Muscle layer of duodenum (tissue), 2 donors: ENCODE data around the gene PATL1.

Experiments used
- H3K27ac ChIP-seq: one replicate; pipeline ENCODE4 v1.7.0; 2013; ENCODE audit warnings: mild to moderate bottlenecking, low read length
- H3K27me3 ChIP-seq: one replicate; pipeline ENCODE4 v1.7.0; 2013; ENCODE audit warnings: low read depth, mild to moderate bottlenecking, control low read depth, low read length
- H3K36me3 ChIP-seq, 2 donors: one replicate each; pipeline ENCODE4 v1.7.0; 2013; ENCODE audit warnings: low read length in 2 of 2, control low read depth in 1 of 2, mild to moderate bottlenecking in 1 of 2; ENCODE audit not compliant: insufficient read depth in 2 of 2, control insufficient read depth in 1 of 2
- H3K4me1 ChIP-seq, 2 donors: one replicate each; pipeline ENCODE4 v1.7.0; 2013; ENCODE audit warnings: low read length in 2 of 2, mild to moderate bottlenecking in 2 of 2, control low read depth in 1 of 2, moderate library complexity in 1 of 2; ENCODE audit not compliant: insufficient read depth in 2 of 2, control insufficient read depth in 1 of 2
- H3K4me3 ChIP-seq, 2 donors: one replicate each; pipeline ENCODE4 v1.7.0; 2013; ENCODE audit warnings: low read length in 2 of 2, low read depth in 1 of 2, mild to moderate bottlenecking in 1 of 2
- H3K9me3 ChIP-seq, 2 donors: one replicate each; pipeline ENCODE4 v1.7.0; 2013; ENCODE audit warnings: low read length in 2 of 2, control low read depth in 1 of 2, mild to moderate bottlenecking in 1 of 2; ENCODE audit not compliant: control insufficient read depth in 1 of 2
- donor health status: healthy.

PATL1 gene

GRCh38 chr11:59614277-59615119 is 54.3 kb downstream of the PATL1 start:
- Histone ChIP-seq H3K4me1 (peaks cover 31 to 40% of the 10 kb centered on the region in 2 donors), H3K9me3 (no peaks in the 10 kb centered on the region), H3K27me3 (no peaks in the 10 kb centered on the region), H3K27ac (peak overlapping the region; percentile 78), H3K36me3 (peaks cover 6 to 9% of the 10 kb centered on the region in 2 donors), H3K4me3 (peak overlapping the region; percentile 91 to 96)

- Histone ChIP-seq H3K4me3 (peak overlapping the region in 1 of 2 donors; percentile 5), H3K36me3 (peaks cover 29 to 36% of the 10 kb centered on the region in 2 donors), H3K27ac (peak overlapping the region; percentile 59), H3K4me1 (peaks cover 31 to 40% of the 10 kb centered on the region in 2 donors), H3K27me3 (no peaks in the 10 kb centered on the region), H3K9me3 (no peaks in the 10 kb centered on the region)
These were observed 57.0 kb downstream of the PATL1 start for GRCh38 chr11:59611570-59612565.

GRCh38 chr11:59610289-59610688 is 58.5 kb downstream of the PATL1 start:
- Histone ChIP-seq H3K9me3 (no peaks in the 10 kb centered on the region), H3K27ac (no peak overlapping the region), H3K4me3 (no peak overlapping the region), H3K36me3 (peaks cover 44 to 51% of the 10 kb centered on the region in 2 donors), H3K4me1 (peaks cover 31 to 40% of the 10 kb centered on the region in 2 donors), H3K27me3 (no peaks in the 10 kb centered on the region)

- peaks cover 46 to 51% of the 10 kb centered on the region in 2 donors for H3K36me3 ChIP-seq
- no peaks in the 10 kb centered on the region for H3K27me3 ChIP-seq
- no peak overlapping the region for H3K4me3 ChIP-seq
- peaks cover 17 to 19% of the 10 kb centered on the region in 2 donors for H3K4me1 ChIP-seq
- H3K9me3 ChIP-seq: no peaks in the 10 kb centered on the region
- H3K27ac ChIP-seq: no peak overlapping the region
These were observed 61.0 kb downstream of the PATL1 start for GRCh38 chr11:59607703-59608454.

- H3K27me3 ChIP-seq: no peaks in the 10 kb centered on the region
- H3K4me1 ChIP-seq: no peaks in the 10 kb centered on the region
- no peak overlapping the region for H3K27ac ChIP-seq
- H3K9me3 ChIP-seq: no peaks in the 10 kb centered on the region
- H3K36me3 ChIP-seq: peaks cover 60 to 70% of the 10 kb centered on the region in 2 donors
- no peak overlapping the region for H3K4me3 ChIP-seq
These were observed 66.4 kb downstream of the PATL1 start for GRCh38 chr11:59602432-59602831.

GRCh38 chr11:59601788-59602187 is 67.0 kb downstream of the PATL1 start:
- Histone ChIP-seq H3K36me3 (peaks cover 55 to 69% of the 10 kb centered on the region in 2 donors), H3K4me1 (no peaks in the 10 kb centered on the region), H3K27me3 (no peaks in the 10 kb centered on the region), H3K9me3 (no peaks in the 10 kb centered on the region), H3K4me3 (no peak overlapping the region), H3K27ac (no peak overlapping the region)

GRCh38 chr11:59600636-59601035 is 68.2 kb downstream of the PATL1 start:
- no peaks in the 10 kb centered on the region for H3K4me1 ChIP-seq
- H3K4me3 ChIP-seq: no peak overlapping the region
- H3K27ac ChIP-seq: no peak overlapping the region
- no peaks in the 10 kb centered on the region for H3K27me3 ChIP-seq
- peaks cover 52 to 68% of the 10 kb centered on the region in 2 donors for H3K36me3 ChIP-seq
- no peaks in the 10 kb centered on the region for H3K9me3 ChIP-seq

GRCh38 chr11:59600234-59600633 is 68.6 kb downstream of the PATL1 start:
- Histone ChIP-seq H3K36me3 (peaks cover 49 to 68% of the 10 kb centered on the region in 2 donors), H3K27me3 (no peaks in the 10 kb centered on the region), H3K4me3 (no peak overlapping the region), H3K9me3 (no peaks in the 10 kb centered on the region), H3K4me1 (no peaks in the 10 kb centered on the region), H3K27ac (no peak overlapping the region)

- H3K27ac ChIP-seq: no peak overlapping the region
- H3K36me3 ChIP-seq: peaks cover 59 to 81% of the 10 kb centered on the region in 2 donors
- H3K27me3 ChIP-seq: no peaks in the 10 kb centered on the region
- no peaks in the 10 kb centered on the region for H3K4me1 ChIP-seq
- no peak overlapping the region for H3K4me3 ChIP-seq
- H3K9me3 ChIP-seq: no peaks in the 10 kb centered on the region
These were observed 69.9 kb downstream of the PATL1 start for GRCh38 chr11:59598961-59599360.
